HG02588 (cell line): ENCODE results near the gene CENATAC.
A peak's percentile ranks its signal among the peaks of the same experiment; 100 is the strongest.
"Not testable (repeated sequence)": the region's sequence is repeated elsewhere in the genome, so short reads cannot be mapped to it uniquely, and the experiment has no call there.

ENCODE experiments used
- ATAC-seq: cut with Tn5 transposase; IDR thresholded peaks from one replicate; pipeline ENCODE4 v1.9.1; 2021; ENCODE audit warnings: mild to moderate bottlenecking, moderate library complexity; ENCODE audit not compliant: unreplicated experiment

Gene CENATAC

GRCh38 chr11:119025978-119026766 lies 28.2 kb downstream of the CENATAC start:
- ATAC-seq = no peak

GRCh38 chr11:119026970-119027369 lies 29.0 kb downstream of the CENATAC start:
- no peak for ATAC-seq

- ATAC-seq = no peak
Observed at GRCh38 chr11:119027561-119028345, 29.8 kb downstream of the CENATAC start.

GRCh38 chr11:119028346-119029068 lies 30.6 kb downstream of the CENATAC start:
- ATAC-seq = no peak

- ATAC-seq = no peak
Observed at GRCh38 chr11:119029069-119029339, 31.1 kb downstream of the CENATAC start.

GRCh38 chr11:119029340-119030028 lies 31.5 kb downstream of the CENATAC start:
- ATAC-seq = peak; percentile 7

- peak; percentile 6 for ATAC-seq
Observed at GRCh38 chr11:119030029-119030328, 32.0 kb downstream of the CENATAC start.

- peak; percentile 81 for ATAC-seq
Observed at GRCh38 chr11:119030329-119031047, 32.5 kb downstream of the CENATAC start, which contains the start of gene SLC37A4. Gene SLC37A4 (minus strand): TSS chr11:119030877.

- ATAC-seq = no peak
Observed at GRCh38 chr11:119031912-119032280, 34.0 kb downstream of the CENATAC start.

GRCh38 chr11:119033421-119033820 lies 35.5 kb downstream of the CENATAC start:
- not testable (repeated sequence) for ATAC-seq

- ATAC-seq = no peak
Observed at GRCh38 chr11:119034813-119035212, 36.9 kb downstream of the CENATAC start.

- ATAC-seq = no peak
Observed at GRCh38 chr11:119038884-119039283, 40.9 kb downstream of the CENATAC start.

- ATAC-seq = not testable (repeated sequence)
Observed at GRCh38 chr11:119039471-119039870, 41.5 kb downstream of the CENATAC start.

- no peak for ATAC-seq
Observed at GRCh38 chr11:119041821-119042514, 44.0 kb downstream of the CENATAC start.

- no peak for ATAC-seq
Observed at GRCh38 chr11:119042927-119043326, 45.0 kb downstream of the CENATAC start.

- no peak for ATAC-seq
Observed at GRCh38 chr11:119044708-119045107, 46.8 kb downstream of the CENATAC start.

GRCh38 chr11:119046489-119046888 lies 48.6 kb downstream of the CENATAC start:
- no peak for ATAC-seq

- no peak for ATAC-seq
Observed at GRCh38 chr11:119047205-119047604, 49.3 kb downstream of the CENATAC start.

GRCh38 chr11:119048644-119049043 lies 50.7 kb downstream of the CENATAC start:
- ATAC-seq = no peak

GRCh38 chr11:119049081-119049480 lies 51.1 kb downstream of the CENATAC start:
- ATAC-seq = no peak
